Measurements from ENCODE around the gene CDH22.

The CDH22 gene

DNA sequence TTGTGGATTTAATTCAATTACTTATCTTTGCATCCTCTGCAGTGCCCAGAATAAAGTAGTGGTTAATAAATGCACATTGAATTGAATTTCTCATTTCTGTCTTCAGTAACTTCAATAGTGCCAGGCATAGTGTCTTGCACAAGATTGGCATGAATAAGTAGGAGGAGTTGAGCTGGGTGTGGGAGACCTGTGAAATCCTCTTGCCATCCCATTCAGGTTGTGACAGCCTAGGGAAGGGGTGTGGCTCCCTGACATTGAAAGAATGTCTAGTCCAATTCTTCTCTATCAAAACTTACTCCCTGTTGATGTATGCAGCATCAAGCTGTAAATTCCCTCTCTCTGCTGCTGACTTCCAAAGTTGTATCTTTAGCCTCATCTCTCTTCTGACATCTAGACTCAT is 73.2 kb downstream of the CDH22 start:
- no peak for DNase-seq

DNA sequence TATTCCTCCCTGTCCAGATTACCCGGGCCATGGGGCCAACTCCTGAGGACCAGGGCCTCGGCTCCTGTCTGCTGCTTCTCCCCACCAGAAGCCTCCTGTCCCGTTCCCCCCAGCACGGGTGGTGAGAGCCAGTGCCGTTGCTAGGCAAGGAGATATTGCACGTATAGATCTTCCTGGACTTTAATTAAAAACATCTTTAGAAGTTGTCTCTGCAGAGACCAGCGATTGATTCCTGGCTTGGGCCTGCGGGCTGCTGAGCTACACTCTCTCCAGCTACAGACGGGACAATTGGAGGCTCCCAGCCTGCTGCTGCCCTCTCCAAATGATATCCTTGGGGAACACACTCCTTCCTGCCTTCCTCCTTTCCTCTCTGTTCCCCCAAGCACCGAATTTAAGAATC is 74.6 kb downstream of the CDH22 start:
- no peak for DNase-seq

DNA sequence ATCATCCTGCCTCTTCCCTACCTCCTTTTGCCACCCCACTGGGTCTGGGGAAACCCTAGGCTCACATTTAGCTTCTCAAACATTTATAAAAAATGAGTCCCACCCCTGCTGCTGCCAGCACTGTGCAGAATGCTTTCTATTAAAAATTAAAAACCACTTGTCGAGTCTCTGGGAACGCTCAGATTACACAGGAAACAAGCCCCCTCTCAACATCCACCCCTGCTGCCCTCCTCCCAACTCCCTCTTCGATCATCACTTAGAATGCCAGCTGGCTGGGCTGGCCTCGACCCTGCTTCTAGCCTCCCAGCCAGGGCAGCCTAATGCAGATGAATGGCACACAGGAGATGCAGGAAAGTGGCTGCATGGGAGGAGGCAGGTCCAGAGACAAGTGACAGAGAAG is 75.8 kb downstream of the CDH22 start:
- no peak for DNase-seq

DNA sequence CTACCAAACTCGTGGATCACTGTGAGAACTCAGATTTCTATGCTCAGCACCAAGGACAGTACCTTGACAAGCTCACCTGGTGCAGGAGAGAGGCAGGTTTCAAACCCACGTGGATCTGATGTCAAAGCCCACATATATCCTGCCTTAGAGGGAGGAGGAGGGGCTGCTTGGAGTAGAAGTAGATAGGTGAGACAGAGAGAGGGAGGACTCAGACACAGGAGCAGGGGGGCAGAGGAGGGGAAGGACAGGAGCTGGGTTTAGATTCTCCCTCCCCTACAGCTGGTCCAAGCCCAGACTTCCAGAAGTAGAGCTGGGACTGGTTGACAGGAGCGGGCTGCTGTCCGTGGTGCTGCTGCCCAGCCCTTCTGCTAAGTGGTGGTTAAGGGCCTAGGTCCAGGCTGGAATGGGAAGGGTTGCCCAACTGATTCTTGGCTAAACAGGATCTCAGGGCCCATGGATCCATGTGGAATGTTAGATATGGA is 77.5 kb downstream of the CDH22 start:
- peak; percentile 10 for DNase-seq

DNA sequence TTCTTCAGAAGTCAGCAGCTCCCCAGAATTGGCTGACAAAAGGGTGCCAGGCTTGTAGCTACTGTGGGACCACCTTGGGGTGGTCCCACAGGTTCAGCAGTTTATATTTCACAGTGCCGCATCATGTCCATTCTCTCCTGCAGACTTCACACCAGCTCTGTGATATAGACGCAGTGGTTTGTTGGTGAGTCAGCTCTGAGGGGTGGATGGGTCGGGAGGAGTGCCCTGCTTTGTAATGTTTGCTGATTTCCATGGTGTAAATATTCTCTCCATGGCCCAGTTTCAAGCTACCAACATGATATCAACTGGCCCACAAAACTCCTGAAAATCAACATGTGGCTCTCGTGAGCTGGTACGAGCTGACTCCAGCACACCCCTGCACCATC is 78.2 kb downstream of the CDH22 start:
- DNase-seq = no peak

DNA sequence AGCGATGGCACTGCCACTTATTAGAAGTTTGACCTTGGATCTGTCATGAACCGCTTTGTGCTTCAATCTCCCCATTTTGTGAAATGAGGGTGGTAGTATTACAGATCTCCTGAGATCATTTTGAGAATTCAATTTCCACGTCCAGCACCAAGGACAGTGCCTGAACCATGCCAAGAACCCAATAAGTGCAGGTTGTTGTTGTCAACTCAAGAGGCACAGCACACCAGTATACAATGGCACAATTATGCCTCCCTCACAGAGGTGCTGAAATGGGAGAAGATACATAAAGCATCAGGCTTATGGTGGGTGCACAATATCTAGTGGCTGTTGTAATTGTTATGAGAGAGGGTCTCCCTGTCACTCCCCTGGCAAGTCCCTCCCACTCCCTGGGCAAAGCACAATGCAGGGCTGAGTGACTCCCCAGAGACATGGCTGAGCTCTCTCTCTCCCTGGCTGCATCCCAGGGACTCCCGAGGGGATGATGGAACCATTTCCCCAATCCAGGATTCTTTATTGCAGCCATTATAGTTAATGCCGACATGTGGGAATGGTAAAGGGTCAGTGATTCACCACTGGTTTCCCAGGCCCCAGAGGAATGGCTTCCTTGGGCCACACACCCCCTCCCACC is 78.7 kb downstream of the CDH22 start:
- DNase-seq = no peak

DNA sequence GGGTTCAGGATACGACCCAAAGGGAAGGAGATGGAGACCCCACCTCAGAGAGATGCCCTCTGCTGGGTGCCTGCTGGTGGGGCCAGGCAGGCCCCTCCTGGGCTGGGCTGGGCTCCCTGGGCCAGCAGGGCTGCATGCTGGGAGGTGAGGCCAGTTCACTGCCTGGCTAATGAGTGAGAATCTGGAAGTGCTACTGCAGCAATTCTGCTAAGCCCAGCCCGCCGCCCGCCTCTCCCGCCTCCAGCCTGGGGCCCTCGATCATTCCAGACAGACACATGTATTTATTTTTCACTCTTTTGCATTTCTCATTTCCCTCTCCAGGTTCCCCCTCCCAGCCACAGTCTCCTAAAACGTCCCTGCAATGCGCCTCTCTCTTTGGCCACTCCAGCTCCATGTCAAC is 79.6 kb downstream of the CDH22 start:
- no peak for DNase-seq

DNA sequence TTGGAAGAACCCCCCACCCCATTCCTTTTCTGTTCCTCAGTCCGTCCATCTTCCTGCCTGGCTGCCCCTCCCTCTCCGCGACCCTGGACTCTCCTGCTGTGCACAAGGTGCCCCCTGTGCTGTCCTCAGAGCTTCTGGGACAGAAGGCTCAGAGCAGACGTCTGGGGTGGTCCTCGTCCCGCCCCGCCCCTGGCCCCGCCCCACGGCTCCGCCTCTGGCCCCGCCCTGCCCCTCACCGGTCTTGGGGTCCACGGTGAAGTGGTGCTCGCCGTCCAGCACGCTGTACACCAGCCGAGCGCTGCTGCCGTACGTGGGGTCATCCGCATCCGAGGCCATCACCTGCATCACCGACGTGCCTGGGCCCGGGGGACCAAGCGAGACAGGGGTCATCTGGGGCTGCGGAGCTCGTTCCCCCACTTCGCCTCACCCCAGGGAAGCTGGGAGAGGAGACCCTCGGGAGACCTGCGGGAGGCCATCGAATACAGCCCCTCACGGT is 81.0 kb downstream of the CDH22 start:
- DNase-seq = no peak

DNA sequence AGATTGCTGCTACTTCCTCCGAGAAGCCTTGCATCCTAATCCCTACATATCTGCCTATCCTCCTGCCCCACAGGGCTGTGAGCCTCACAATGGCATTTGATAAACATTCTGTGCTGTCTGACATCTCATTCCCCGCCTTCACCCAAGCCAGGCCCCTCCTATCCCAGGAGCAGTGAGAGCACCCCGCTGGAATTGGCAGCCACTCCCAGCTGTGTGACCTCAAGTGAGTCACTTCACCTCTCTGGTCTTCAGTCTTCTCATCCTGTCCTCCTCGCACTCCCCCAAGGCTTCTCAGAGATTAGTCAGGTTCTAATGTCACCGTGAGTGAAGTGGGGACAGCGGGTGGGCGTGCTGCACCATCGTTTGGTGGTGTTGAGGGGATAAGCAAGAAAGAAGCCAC is 81.7 kb downstream of the CDH22 start:
- DNase-seq = no peak

DNA sequence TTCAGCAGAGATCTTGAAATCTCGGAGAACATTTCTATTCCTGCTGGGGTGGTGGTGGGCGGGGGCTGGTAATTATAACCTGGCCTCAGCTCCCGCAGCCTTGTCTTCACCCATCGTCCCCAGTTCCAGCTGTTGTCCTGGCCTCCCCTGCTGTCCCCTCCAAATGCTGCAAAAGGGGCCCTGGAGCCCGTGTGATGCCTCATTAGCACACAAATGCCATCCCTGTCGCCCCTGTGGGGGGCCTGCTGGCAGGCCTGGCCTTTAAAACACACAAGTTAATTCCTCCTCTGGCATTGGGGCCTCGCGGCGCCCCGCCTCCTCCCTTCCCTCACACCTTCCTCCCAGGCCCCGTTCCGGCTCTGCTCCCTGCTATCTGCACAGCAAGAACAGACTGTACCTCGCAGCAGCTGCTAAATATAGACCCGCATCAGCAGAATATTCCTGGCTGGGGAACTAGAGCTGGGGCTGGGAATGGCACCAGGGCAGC is 85.7 kb downstream of the CDH22 start:
- no peak for DNase-seq

DNA sequence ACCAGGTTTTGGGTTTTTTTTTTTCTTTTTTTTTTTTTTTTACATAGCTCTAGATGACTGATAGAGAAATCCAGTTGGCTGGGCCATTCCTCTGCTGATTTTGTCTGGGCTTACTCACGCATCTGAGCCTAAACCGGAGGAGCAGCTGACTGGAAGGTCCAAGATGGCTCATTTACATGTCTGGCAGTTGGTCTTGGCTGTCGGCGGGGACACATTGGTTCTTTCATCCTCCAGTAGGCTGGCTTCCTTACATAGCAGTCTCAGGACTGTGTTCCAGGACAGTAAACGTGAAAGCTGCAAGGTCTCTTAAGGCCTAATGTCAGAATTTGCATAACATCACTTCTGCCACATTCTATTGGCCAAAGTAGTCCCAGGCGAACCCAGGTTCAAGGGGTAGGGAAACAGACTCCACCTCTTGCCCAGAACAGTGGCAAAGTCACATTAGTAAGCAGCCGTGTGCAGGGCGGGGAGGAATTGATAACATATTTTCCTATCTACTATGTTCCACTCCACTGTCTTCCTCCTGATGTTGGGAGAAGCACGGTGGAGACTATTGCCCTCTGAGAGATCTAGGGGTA is 87.0 kb downstream of the CDH22 start:
- no peak for DNase-seq

DNA sequence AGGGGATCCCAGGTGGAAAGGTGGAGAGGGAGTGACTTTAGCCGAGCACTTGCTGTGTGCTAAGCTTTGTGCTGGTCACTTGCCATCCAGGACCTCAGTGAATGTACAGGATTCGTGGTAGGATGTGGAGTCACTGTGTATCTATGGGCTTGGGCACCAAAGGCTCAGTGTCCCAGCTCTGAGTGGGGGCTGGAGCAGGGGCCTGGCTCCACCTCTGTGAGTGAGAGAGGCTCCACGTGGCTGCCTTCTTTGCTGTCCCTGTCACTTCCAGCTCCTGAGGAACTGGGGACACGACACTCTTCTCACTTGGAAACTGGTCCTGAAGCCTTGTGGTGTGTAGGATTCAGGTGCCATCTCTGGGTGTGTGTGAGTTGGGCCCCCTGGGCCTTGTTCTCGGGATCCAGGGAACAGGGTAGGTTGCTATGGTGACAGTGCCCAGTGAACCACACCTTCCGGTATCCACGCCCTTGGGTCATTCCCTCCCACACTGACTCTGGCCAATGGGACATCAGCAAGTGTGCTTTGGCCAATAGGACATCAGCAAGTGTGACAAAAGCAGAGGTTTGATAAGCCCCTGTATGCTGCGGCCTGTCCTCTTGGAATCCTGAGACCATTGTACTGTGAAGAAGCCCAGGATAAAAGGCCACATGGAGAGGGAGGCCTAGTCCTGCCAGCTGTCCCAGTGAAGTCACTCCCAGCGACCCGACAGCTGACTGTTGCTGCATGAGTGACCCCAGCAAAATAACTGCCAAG is 87.7 kb downstream of the CDH22 start:
- DNase-seq = no peak

DNA sequence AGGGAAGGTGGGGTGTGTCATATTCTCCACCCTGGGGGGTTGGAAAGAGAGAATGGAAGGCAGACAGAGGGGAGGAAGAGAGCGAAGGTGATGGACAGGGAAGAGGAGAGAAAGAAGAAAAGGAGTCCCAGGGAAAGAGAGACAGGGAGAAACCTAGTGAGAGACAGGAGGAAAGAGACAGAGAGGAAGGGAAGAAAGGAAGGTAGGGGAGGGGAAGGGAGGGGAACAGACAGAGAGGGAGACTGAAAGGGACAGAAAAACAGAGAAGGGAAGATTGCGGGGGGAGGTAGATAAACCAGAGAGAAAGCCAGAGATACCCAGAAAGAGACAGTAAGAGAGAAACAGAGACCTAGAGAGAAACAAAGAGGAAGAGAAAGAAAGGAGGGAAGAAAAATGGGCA is 88.4 kb downstream of the CDH22 start:
- no peak for DNase-seq

DNA sequence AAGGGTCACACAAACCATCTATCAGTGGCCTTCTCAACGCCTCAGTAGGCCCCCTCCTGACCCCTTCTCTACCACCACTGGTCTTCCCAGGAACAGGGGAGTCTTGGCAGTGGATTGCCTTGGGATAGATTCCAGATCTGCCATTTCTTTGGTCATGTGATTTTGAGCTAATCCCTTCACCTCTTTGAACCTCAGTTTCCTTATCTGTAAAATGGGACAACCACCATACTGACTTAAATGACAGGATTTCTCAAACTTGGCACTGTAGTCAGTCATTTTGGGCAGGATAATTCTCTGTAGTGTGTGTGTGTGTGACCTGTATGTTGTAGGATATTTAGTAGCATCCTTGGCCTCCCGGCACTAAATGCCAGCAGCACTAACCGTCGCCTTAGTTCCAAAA is 89.1 kb downstream of the CDH22 start:
- no peak for DNase-seq

DNA sequence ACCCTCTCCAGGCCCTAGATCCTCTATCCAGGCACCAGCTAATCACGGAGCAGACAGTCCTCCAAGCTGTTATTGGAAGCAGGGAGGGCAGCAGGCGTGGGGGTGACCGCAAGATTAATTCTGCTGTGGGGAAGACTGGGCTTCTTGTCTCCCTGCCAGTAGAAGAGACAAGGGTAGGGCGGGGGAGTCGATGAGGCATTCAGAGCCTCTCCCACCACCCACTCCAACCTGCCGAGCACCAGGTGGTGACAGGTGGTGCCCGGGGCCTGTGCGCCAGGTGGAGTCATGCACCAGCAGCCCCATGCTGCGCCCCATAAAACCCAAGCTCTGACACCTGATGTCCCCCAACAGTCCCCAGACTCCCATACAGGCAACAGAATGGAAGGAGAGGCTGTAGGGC is 89.6 kb downstream of the CDH22 start:
- DNase-seq = no peak

DNA sequence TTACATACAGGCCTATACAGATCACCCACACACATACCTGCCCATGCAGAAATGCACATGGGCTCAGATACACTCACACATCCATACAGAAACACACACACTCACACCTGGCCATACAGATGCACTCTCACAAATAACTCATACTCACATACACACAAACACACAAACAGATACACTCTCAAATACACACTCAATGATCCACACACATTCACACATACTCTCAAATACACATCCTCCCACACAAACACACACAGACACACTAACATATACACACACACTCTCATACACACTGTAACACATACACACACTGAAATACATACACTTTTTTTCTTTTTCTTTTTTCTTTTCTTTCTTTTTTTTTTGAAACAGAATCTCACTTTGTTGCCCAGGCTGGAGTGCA is 90.7 kb downstream of the CDH22 start:
- no peak for DNase-seq

DNA sequence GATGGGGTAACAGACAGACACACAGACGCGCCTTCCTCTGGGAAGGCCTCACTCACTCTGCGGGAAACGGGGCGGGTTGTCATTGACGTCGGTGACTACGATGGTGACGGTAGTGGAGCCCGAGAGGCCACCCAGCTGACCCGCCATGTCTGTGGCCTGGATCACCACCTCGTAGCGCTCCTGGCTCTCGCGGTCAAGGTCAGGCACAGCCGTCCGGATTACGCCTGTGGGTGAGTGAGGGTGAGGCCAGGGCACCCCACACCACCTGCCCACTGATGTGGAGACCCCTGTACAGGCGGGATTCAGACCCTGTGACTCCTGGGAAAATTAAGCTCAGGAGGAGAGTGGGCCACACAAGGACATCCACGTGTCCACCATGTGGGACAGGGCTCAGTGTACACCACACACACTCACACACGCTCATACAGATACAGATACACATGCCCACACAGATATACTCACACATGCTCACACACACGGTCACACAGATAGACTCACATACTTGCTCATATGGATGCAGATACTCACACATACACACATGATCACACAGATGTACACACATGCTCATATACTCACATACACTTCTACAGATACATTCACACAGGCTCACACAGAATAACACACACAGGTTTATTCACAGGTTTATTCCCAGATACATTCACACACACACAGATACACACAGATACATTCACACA is 91.4 kb downstream of the CDH22 start:
- DNase-seq = no peak

DNA sequence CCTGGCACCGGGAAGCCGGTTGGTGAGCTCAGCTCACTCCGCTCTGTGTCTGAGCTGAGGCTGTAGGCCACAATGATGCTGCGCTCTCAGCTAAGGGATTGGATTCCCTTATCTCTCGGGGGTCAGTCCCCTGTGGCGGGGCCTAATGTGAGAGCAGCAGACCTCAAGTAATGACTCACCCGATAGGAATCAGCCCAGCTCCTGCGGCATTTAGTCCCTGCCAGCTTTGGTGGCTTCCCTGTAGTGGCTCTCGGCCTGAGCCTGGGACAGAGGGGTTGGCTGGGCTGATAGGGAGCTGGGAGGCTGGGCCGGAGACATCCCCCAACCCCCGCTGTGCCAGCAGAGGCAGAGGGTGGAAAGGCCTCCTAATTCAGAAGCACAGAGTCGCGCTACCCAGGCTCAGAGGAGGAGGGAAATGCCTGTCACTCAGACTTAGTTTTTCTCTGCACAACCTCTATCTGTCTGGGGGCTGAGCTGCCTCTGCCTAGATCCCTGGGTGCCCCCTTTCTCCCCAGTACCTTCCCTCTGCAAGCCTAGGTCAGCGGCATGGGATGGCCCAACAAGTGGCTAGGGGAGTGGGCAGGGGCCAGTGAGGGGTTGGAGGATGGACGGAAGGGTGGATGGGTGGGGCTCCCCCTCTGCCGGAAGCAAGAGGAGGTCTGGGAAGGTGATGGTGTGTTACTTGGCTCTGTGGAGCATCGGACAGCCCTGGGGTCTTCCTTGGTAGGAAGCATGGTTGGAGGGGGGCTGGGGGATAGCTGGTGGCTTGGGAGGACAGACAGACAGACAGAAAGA is 92.2 kb downstream of the CDH22 start:
- peak; percentile 57 for DNase-seq

DNA sequence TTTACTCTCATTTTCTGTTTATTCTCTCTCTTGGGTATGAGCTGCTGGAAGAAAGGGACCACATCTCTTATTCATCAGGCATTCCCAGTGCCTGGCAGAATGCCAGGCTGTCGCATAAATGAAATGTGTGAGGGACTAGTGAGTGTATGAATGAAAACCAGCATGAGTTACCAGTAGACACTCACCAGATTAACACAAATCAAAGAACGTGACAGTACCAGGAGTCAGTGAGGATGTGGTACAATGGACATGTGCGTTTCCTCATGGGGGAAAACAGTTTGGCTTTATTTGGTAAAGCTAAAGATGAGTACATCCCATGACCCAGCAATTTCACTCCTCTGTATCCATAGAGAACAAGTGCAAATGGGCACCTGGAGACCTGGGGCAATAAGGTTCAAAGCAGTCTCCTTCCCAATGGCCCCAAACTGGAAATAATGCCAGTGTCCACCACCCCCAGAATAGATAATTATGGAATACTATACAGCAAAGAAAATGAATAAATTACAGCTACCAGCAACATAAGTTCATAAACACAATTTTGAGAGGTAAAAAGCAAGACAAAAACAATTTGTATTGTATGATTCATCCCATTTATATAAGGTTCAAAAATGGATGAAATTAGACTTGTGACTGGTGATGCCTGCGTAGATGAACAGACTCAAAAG is 93.3 kb downstream of the CDH22 start:
- DNase-seq = peak; percentile 42

DNA sequence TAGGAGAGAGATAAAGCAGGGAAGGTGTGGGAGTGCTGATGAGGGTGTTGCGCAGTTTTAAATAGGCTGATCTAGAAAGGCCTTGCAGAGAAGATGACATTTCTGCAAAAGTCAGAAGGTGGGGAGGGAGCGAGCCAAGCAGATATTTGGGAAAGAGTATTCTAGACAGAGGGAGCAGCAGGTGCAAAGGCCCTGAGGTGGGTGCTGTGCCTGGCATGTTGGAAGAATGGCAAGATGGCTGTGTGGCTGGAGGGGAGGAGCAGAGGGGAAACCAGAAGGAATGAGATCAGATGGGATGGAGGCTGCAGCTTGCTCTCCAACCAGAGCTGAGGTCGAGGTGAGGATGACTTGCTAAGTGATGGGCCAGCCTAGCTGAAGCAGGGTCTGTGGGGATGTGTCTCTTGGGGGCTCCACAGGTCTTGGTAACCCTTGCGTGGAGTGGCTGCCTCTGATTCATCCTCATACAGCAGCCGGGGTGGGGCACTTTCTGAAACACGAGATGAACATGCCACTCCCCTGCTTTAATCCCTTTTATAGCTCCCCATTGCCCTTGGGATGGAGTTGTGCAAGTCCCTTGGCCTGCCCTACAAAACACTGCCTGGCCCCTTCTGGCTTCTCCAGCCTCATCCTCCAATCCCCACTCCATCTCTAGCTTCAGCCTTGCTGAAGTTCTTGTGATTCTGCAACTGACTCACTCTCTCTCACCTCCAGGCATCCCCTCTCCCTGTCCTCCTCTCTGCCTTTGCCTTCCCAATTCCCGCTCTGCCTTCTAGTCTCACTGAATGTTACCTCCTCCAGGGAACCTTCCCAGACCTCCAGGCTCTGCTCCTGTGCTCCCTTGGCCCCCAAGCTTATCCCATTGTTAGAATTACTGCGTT is 94.1 kb downstream of the CDH22 start:
- peak; percentile 34 for DNase-seq

DNA sequence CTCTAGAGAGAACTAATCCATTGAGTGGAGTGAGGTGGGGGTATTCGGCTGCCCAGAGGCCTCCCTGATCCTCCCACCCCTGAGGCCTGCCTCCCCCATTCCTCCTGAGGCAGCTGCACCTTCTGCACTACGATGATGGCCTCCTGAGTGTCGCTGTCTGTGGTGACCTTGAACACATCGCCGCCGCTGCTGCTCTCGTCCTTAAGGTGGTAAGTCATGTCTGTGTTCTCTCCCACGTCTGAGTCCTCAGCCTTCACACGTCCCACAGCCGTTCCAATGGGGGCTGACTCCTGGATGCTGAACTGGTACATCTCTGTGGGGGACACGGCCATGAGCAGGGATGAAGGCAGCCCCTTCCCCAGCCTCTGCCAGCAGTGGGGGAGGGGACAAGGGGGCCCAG is 95.4 kb downstream of the CDH22 start:
- no peak for DNase-seq
